ENCODE data around the gene FEM1A. TPM values are rescaled to one million over a fixed set of nuclear protein-coding genes. Genes with fewer than 3 reads are reported as not detected.
"Not testable (repeated sequence)": the region's sequence is repeated elsewhere in the genome, so short reads cannot be mapped to it uniquely, and the experiment has no call there.

The FEM1A gene
- total RNA-seq = 1 to 10 TPM; 9.2 to 9.3 TPM

GRCh38 chr19:4791183-4792018 is at the start of gene FEM1A:
TSS of gene FEM1A (plus strand) at chr19:4791734. CDS start at chr19:4791855, 121 bp downstream.
- intact Hi-C loops (cut with micrococcal nuclease) = loop anchor here (1.0 to 5.0 kb wide), 4 partner anchors 59 to 319 kb away; partner anchors contain the start of genes HDGFL2 and MYDGF
- Mint-ChIP-seq H3K27ac (peak within 1 kb of the TSS; percentile 81), H3K4me1 (ENCODE audit: low read depth) (peaks cover 38% of the 10 kb centered on the region), H3K36me3 (peaks cover 27% of the 10 kb centered on the region), H3K4me3 (peak within 1 kb of the TSS; percentile 80), H3K9me3 (no peaks in the 10 kb centered on the region), H3K27me3 (no peaks in the 10 kb centered on the region)
- ChIA-PET POLR2A (interaction anchor here (1.0 to 2.6 kb wide), 5 partner anchors 9 to 320 kb away, joined by 3 to 13 read pairs (median 4); partner anchors contain the start of gene DPP9), CTCF (interaction anchor here (0.6 to 7.6 kb wide), 42 partner anchors 9 to 898 kb away, joined by 3 to 161 read pairs (median 4); partner anchors contain the start of genes DPP9, HDGFL2, KDM4B and RPL36)
- peak; percentile 99 for DNase-seq

- ChIA-PET CTCF (interaction anchor here (2.2 kb wide), 1 partner anchor 67 kb away, joined by 5 read pairs; no protein-coding TSS in a partner anchor), POLR2A (no interaction called here)
- intact Hi-C loops (cut with micrococcal nuclease) = no loop called here
- Mint-ChIP-seq H3K4me1 (ENCODE audit: low read depth) (no peaks in the 10 kb centered on the region), H3K36me3 (no peaks in the 10 kb centered on the region), H3K27ac (no peak overlapping the region), H3K4me3 (no peak overlapping the region), H3K9me3 (no peaks in the 10 kb centered on the region), H3K27me3 (peaks cover 6% of the 10 kb centered on the region)
- DNase-seq = no peak
Measured at GRCh38 chr19:4742723-4743646, 48.5 kb upstream of the FEM1A start.

DNA sequence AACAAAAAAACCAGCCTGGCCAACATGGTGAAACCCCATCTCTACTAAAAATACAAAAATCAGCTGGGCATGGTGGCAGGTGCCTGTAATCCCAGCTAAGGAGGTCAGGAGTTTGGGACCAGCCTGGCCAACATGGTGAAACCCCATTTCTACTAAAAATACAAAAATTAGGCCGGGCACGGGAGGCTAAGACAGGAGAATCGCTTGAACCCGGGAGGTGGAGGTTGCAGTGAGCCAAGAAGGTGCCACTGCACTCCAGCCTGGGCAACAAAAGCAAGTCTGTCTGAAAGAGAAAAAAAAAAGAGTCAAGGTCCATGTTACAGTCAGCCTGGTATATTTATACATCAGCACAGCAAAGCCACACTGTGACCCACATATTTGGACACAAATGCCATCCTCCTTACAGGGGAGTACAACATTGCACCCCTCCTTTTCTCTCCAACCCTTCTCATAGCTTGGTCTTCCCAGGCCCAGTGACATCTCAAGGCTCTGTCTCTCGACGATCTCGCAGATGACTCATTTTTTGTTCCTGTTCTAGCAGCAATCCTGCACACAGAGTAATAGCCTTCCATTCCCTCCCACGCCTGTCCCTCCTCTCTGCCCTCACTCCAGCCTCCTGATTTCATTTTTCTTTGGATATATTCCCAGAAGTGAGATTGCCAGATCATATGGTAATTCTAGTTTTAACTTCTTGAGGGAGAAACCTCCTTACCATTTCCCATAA is 46.9 kb upstream of the FEM1A start:
- Mint-ChIP-seq H3K9me3 (no peaks in the 10 kb centered on the region), H3K4me1 (ENCODE audit: low read depth) (no peaks in the 10 kb centered on the region), H3K4me3 (no peak overlapping the region), H3K27me3 (peaks cover 10% of the 10 kb centered on the region), H3K27ac (no peak overlapping the region), H3K36me3 (no peaks in the 10 kb centered on the region)
- ChIA-PET POLR2A (no interaction called here), CTCF (interaction anchor here (1.2 kb wide), 1 partner anchor 14 kb away, joined by 3 read pairs; no protein-coding TSS in a partner anchor)
- intact Hi-C loops (cut with micrococcal nuclease) = no loop called here
- DNase-seq = no peak

- intact Hi-C loops (cut with micrococcal nuclease); H3K36me3 Mint-ChIP-seq; H3K27ac Mint-ChIP-seq; H3K4me1 Mint-ChIP-seq (ENCODE audit: low read depth); H3K4me3 Mint-ChIP-seq; H3K9me3 Mint-ChIP-seq; CTCF ChIA-PET; DNase-seq: not testable (repeated sequence)
- H3K27me3 Mint-ChIP-seq = peaks cover 15% of the 10 kb centered on the region
- POLR2A ChIA-PET = interaction anchor here (0.6 kb wide), 1 partner anchor 173 kb away, joined by 3 read pairs; no protein-coding TSS in a partner anchor
Measured at GRCh38 chr19:4745175-4745574, 46.4 kb upstream of the FEM1A start.

GRCh38 chr19:4745986-4746385 is 45.5 kb upstream of the FEM1A start:
- Mint-ChIP-seq H3K36me3 (no peaks in the 10 kb centered on the region), H3K9me3 (no peaks in the 10 kb centered on the region), H3K4me3 (no peak overlapping the region), H3K27ac (no peak overlapping the region), H3K4me1 (ENCODE audit: low read depth) (no peaks in the 10 kb centered on the region), H3K27me3 (peaks cover 17% of the 10 kb centered on the region)
- intact Hi-C loops (cut with micrococcal nuclease) = no loop called here
- CTCF ChIA-PET = interaction anchor here (0.9 to 1.2 kb wide), 2 partner anchors 13 to 15 kb away, joined by 3 to 4 read pairs; no protein-coding TSS in a partner anchor
- POLR2A ChIA-PET = no interaction called here
- no peak for DNase-seq

DNA sequence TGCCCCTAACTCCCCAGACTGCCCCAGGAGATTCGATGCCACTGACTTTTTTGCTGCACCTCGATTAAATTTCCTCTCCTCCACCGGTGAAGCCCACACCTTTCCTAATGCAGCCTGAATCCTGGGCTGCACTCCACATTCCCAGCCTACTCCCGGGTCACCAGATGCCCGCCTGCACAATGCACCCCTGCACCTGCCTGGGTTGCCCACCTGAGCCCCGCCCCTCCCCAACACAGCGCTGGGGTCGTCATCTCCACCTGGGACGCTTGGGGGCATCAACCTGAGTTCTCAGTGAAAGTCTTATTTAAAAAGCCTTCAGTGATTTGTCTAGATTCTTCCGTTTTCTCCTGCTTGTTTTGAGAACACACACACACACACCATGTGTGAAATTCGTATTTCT is 43.3 kb upstream of the FEM1A start:
- intact Hi-C loops (cut with micrococcal nuclease) = no loop called here
- no peaks in the 10 kb centered on the region for H3K4me1 Mint-ChIP-seq (ENCODE audit: low read depth)
- ChIA-PET CTCF (interaction anchor here (0.5 to 0.7 kb wide), 3 partner anchors 17 to 1001 kb away, joined by 3 to 4 read pairs (median 3); no protein-coding TSS in a partner anchor), POLR2A (no interaction called here)
- DNase-seq = no peak
- no peaks in the 10 kb centered on the region for H3K9me3 Mint-ChIP-seq
- no peak overlapping the region for H3K4me3 Mint-ChIP-seq
- no peak overlapping the region for H3K27ac Mint-ChIP-seq
- H3K27me3 Mint-ChIP-seq = peaks cover 17% of the 10 kb centered on the region
- H3K36me3 Mint-ChIP-seq = no peaks in the 10 kb centered on the region

DNA sequence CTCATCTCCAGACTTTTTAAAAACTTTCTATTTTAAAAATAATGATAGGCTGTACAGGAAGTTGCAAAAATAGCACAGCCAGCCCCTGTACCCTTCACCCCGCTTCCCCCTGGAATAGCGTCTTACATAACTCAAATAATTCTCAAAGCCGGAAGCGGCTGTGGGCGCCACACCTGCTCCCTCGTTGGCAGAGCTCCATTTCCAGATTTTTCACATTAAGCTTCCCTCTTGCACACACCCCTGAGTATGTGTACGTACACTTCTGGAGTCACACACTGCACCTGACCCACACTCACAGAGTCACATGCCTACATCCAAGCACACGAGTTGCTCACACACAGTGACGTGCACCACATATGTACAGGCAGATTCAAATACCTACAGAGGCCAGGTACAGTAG is 42.9 kb upstream of the FEM1A start:
- Mint-ChIP-seq H3K4me1 (ENCODE audit: low read depth) (no peaks in the 10 kb centered on the region), H3K27ac (no peak overlapping the region), H3K27me3 (peaks cover 17% of the 10 kb centered on the region), H3K4me3 (no peak overlapping the region), H3K36me3 (no peaks in the 10 kb centered on the region), H3K9me3 (no peaks in the 10 kb centered on the region)
- no peak for DNase-seq
- POLR2A ChIA-PET = no interaction called here
- CTCF ChIA-PET = interaction anchor here (0.5 to 0.7 kb wide), 3 partner anchors 17 to 1000 kb away, joined by 3 to 4 read pairs (median 3); no protein-coding TSS in a partner anchor
- intact Hi-C loops (cut with micrococcal nuclease) = no loop called here

DNA sequence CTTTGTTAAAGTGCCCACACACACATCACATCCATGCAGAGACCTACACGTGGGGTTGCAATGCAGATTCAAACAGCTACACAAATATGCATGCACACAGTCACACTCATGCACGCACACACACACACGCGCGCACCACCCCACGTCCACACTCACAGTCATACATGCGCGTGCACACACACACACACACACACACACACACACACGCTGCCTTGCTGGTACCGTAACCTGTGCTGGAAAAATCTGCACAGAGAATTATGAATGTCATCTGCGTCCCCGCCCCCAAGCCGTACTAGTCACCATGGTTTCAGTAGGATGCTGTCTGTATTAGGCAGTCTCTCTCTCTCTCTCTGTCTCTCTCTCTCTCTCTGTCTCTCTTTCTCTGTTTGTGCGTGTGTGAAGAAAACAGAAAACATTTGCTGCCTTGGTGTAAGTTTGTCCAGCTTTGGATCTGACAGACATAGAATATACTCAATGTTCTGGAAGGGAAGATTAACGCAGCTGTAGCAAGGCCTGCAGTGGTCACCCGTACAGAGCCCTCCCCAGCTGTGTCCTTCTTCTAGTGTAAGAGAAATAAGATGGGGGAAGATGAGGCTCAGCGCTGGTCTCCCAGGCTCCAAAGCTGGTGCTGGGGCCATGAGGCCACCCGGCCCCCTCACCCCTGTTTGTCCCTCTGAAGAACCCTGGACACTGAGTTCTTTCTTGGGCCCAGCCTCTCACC is 41.5 kb upstream of the FEM1A start:
- ChIA-PET CTCF (interaction anchor here (1.3 kb wide), 1 partner anchor 41 kb away, joined by 4 read pairs; the partner anchor contains the start of gene FEM1A), POLR2A (no interaction called here)
- DNase-seq = peak; percentile 13
- no peaks in the 10 kb centered on the region for H3K36me3 Mint-ChIP-seq
- intact Hi-C loops (cut with micrococcal nuclease) = no loop called here
- H3K4me3 Mint-ChIP-seq = no peak overlapping the region
- H3K9me3 Mint-ChIP-seq = no peaks in the 10 kb centered on the region
- H3K27ac Mint-ChIP-seq = no peak overlapping the region
- H3K4me1 Mint-ChIP-seq (ENCODE audit: low read depth) = no peaks in the 10 kb centered on the region
- H3K27me3 Mint-ChIP-seq = peaks cover 17% of the 10 kb centered on the region

DNA sequence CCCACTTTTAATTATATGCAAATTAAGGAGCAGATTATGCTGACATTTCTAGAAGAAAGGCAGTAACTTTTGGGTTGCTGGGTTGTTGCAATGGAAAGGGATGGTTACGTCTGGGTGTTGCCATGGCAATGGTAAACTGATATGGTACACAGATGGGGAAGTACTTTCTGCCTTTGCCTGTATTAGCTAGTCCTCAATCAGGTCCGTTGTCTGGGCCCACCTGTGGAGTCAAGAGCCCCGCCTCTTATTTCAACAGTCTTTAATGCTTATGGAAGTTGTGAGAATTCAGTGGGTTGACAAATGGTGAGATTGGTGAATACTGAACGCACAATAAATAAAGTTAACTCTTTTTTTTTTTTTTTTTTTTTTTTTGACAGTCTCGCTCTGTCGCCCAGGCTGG is 37.3 kb upstream of the FEM1A start:
- Mint-ChIP-seq H3K36me3 (no peaks in the 10 kb centered on the region), H3K4me1 (ENCODE audit: low read depth) (no peaks in the 10 kb centered on the region), H3K27ac (no peak overlapping the region), H3K9me3 (no peaks in the 10 kb centered on the region), H3K27me3 (peaks cover 16% of the 10 kb centered on the region), H3K4me3 (no peak overlapping the region)
- CTCF ChIA-PET = no interaction called here
- intact Hi-C loops (cut with micrococcal nuclease) = no loop called here
- POLR2A ChIA-PET = no interaction called here
- DNase-seq = no peak

DNA sequence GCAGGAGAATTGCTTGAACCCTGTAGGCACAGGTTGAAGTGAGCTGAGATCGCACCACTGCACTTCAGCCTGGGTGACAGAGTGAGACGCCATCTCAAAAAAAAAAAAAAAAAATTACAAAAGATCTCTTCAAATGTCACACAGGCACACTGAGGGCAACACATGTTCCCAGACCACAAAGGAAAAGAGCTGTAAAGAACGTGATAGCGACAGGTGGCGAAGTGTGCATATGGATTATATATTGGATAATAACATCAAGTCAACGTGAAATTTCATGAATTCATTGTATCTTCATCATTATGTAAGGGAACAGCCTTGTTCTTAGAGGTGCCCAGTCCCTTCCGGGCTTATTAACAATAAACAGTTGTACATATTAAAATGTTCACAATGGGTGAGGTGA is 36.1 kb upstream of the FEM1A start:
- intact Hi-C loops (cut with micrococcal nuclease) = no loop called here
- Mint-ChIP-seq H3K27me3 (peaks cover 13% of the 10 kb centered on the region), H3K4me1 (ENCODE audit: low read depth) (peaks cover 4% of the 10 kb centered on the region), H3K36me3 (no peaks in the 10 kb centered on the region), H3K4me3 (no peak overlapping the region), H3K9me3 (no peaks in the 10 kb centered on the region), H3K27ac (no peak overlapping the region)
- DNase-seq = no peak
- CTCF ChIA-PET = no interaction called here
- POLR2A ChIA-PET = no interaction called here

- ChIA-PET CTCF (no interaction called here), POLR2A (no interaction called here)
- no peaks in the 10 kb centered on the region for H3K9me3 Mint-ChIP-seq
- peaks cover 26% of the 10 kb centered on the region for H3K27me3 Mint-ChIP-seq
- H3K4me1 Mint-ChIP-seq (ENCODE audit: low read depth) = peaks cover 4% of the 10 kb centered on the region
- H3K4me3 Mint-ChIP-seq = no peak overlapping the region
- intact Hi-C loops (cut with micrococcal nuclease) = no loop called here
- H3K36me3 Mint-ChIP-seq = no peaks in the 10 kb centered on the region
- no peak for DNase-seq
- H3K27ac Mint-ChIP-seq = no peak overlapping the region
Measured at GRCh38 chr19:4758082-4758481, 33.5 kb upstream of the FEM1A start.

Data from activated CD4-positive, alpha-beta memory T cell treated with anti-CD3 and anti-CD28 coated beads for 36 hours (primary cell).